HCT116 (cell line): ENCODE measurements around the gene RALGPS1. TPM values are rescaled to one million over a fixed set of nuclear protein-coding genes. Genes with fewer than 3 reads are reported as not detected.

Experiments
- ATAC-seq: fragments of 200-7000 bp; cut with Tn5 transposase; 2 replicates; pipeline ENCODE4 v1.9.1; 2020; ENCODE audit warnings: mild to moderate bottlenecking, moderate library complexity
- BruUV-seq: library from RNA; stranded (reverse); fragments of 400-500 nt; replicated peaks from 2 replicates; lab custom pipeline; 2021; lab: Mats Ljungman, UMichigan
- CTCF ChIA-PET: fragments of 300-600 bp; sonication (Branson Sonifier 250); formaldehyde crosslinking; loops from one replicate; lab custom pipeline; 2021; ENCODE audit warnings: antibody characterized with exemption; lab: Charles Lee
- POLR2A ChIA-PET: fragments of 300-600, 350-600 bp; sonication (Branson Sonifier 250); formaldehyde crosslinking; loops from one replicate; lab custom pipeline; 2021; ENCODE audit warnings: antibody characterized with exemption; lab: Charles Lee
- RAD21 ChIA-PET, 2 experiments: fragments of 300-600 bp; sonication (Branson Sonifier 250); formaldehyde crosslinking; loops; one replicate each; lab custom pipeline; 2023; ENCODE audit warnings: low total read pairs in 2 of 2; ENCODE audit not compliant: uncharacterized antibody in 2 of 2, unreplicated experiment in 2 of 2, low non-redundant PET in 1 of 2; lab: Charles Lee
- DNase-seq: peaks from one replicate; pipeline ENCODE4 v3.0.0-alpha.2; 2010; ENCODE audit warnings: low read depth, low spot score
- H2AFZ ChIP-seq: fragments of 200-600 bp; shearing (Covaris generic), sonication (generic); 2 replicates; pipeline ENCODE4 v1.6.1; 2017; ENCODE audit warnings: low read depth, mixed run types, mixed read lengths, antibody characterized with exemption, low read length; ENCODE audit not compliant: poor library complexity, severe bottlenecking
- H3K27ac ChIP-seq: 2 replicates; pipeline ENCODE4 v1.5.1; 2012; ENCODE audit warnings: low read depth, low read length
- H3K27me3 ChIP-seq: fragments of 200-600 bp; sonication (generic); 2 replicates; pipeline ENCODE4 v1.6.1; 2016; ENCODE audit warnings: mixed run types, low read length, mixed read lengths; ENCODE audit not compliant: insufficient read depth
- H3K36me3 ChIP-seq, 2 experiments: fragments of 200-500 bp in 1 of 2; fragments of 200-600 bp in 1 of 2; sonication (Bioruptor generic) in 1 of 2; sonication (generic) in 1 of 2; 2 replicates each; pipeline versions ENCODE4 v1.5.1 to v1.6.1; 2014 to 2016; ENCODE audit warnings: low read length in 2 of 2, inconsistent platforms in 1 of 2, mixed read lengths in 1 of 2, mixed run types in 1 of 2; ENCODE audit not compliant: insufficient read depth in 2 of 2, control insufficient read depth in 1 of 2
- H3K4me1 ChIP-seq, 2 experiments: fragments of 200-600 bp in 1 of 2; sonication (generic) in 1 of 2; 2 replicates each; pipeline versions ENCODE4 v1.5.1 to v1.6.1; 2012 to 2017; ENCODE audit warnings: low read length in 2 of 2, inconsistent platforms in 1 of 2, mild to moderate bottlenecking in 1 of 2, mixed read lengths in 1 of 2, mixed run types in 1 of 2, moderate library complexity in 1 of 2; ENCODE audit not compliant: insufficient read depth in 2 of 2, control insufficient read depth in 1 of 2
- H3K4me2 ChIP-seq: fragments of 200-600 bp; sonication (generic); 2 replicates; pipeline ENCODE4 v1.6.1; 2017; ENCODE audit warnings: mixed run types, low read length, mixed read lengths
- H3K4me3 ChIP-seq, 2 experiments: fragments of 200-600 bp in 1 of 2; sonication (generic) in 1 of 2; replicated peaks in 1 of 2; 2 replicates each; pipeline ENCODE4 v1.5.1; 2011 to 2016; ENCODE audit warnings: low read length in 2 of 2, control low read depth in 1 of 2, low read depth in 1 of 2, mild to moderate bottlenecking in 1 of 2, mixed read lengths in 1 of 2, mixed run types in 1 of 2
- H3K79me2 ChIP-seq: fragments of 200-600 bp; sonication (generic); 2 replicates; pipeline ENCODE4 v1.6.1; 2017; ENCODE audit warnings: mild to moderate bottlenecking, mixed run types, low read length, moderate library complexity, mixed read lengths; ENCODE audit not compliant: insufficient read depth
- H3K9ac ChIP-seq: fragments of 200-600 bp; sonication (generic); 2 replicates; pipeline ENCODE4 v1.6.1; 2016; ENCODE audit warnings: low read length, mixed read lengths
- H3K9me2 ChIP-seq: fragments of 200-600 bp; sonication (generic), shearing (Covaris generic); 2 replicates; pipeline ENCODE4 v1.6.1; 2017; ENCODE audit warnings: mixed run types, mild to moderate bottlenecking, moderate library complexity; ENCODE audit not compliant: insufficient read depth
- H3K9me3 ChIP-seq, 2 experiments: fragments of 200-500 bp in 1 of 2; fragments of 200-600 bp in 1 of 2; sonication (Bioruptor generic) in 1 of 2; sonication (generic) in 1 of 2; 2 replicates each; pipeline ENCODE4 v1.6.1; 2014 to 2017; ENCODE audit warnings: low read length in 2 of 2, mixed read lengths in 2 of 2, inconsistent platforms in 1 of 2, low read depth in 1 of 2, mild to moderate bottlenecking in 1 of 2, mixed run types in 1 of 2, moderate library complexity in 1 of 2; ENCODE audit not compliant: control insufficient read depth in 1 of 2, insufficient read depth in 1 of 2
- H4K20me1 ChIP-seq: fragments of 200-600 bp; sonication (generic), shearing (Covaris generic); 2 replicates; pipeline ENCODE4 v1.6.1; 2017; ENCODE audit warnings: mixed run types, mild to moderate bottlenecking, moderate library complexity; ENCODE audit not compliant: insufficient read depth
- ATF3 ChIP-seq: IDR thresholded peaks from 2 replicates; pipeline ENCODE4 v1.6.1; 2012
- CBX3 ChIP-seq: IDR thresholded peaks from 2 replicates; pipeline ENCODE4 v1.6.1; 2012; ENCODE audit warnings: low read depth
- CEBPB ChIP-seq: IDR thresholded peaks from 2 replicates; pipeline ENCODE4 v1.6.1; 2012; ENCODE audit warnings: low read depth
- EGR1 ChIP-seq: IDR thresholded peaks from 2 replicates; pipeline ENCODE4 v1.6.1; 2012; ENCODE audit warnings: low read depth
- ELF1 ChIP-seq: IDR thresholded peaks from 2 replicates; pipeline ENCODE4 v1.6.1; 2012; ENCODE audit warnings: low read depth, borderline replicate concordance
- EZH2 ChIP-seq: fragments of 200-600 bp; sonication (generic); IDR thresholded peaks from 2 replicates; pipeline ENCODE4 v1.6.1; 2017; ENCODE audit warnings: antibody characterized with exemption, mixed run types
- EZH2phosphoT487 ChIP-seq: fragments of 200-600 bp; IDR thresholded peaks from 2 replicates; pipeline ENCODE4 v1.6.1; 2018; ENCODE audit warnings: antibody characterized with exemption, borderline replicate concordance
- FOSL1 ChIP-seq: IDR thresholded peaks from 2 replicates; pipeline ENCODE4 v1.6.1; 2012; ENCODE audit warnings: low read depth
- JUND ChIP-seq: IDR thresholded peaks from 2 replicates; pipeline ENCODE4 v1.6.1; 2012
- POLR2A ChIP-seq: IDR thresholded peaks from 2 replicates; pipeline ENCODE4 v1.7.0; 2011; ENCODE audit warnings: borderline replicate concordance; ENCODE audit not compliant: insufficient read depth, insufficient read length; ENCODE audit errors: extremely low read depth
- POLR2AphosphoS5 ChIP-seq: IDR thresholded peaks from 2 replicates; pipeline ENCODE4 v1.6.1; 2011; ENCODE audit warnings: mild to moderate bottlenecking, low read depth, low read length, moderate library complexity
- RAD21 ChIP-seq: IDR thresholded peaks from 2 replicates; pipeline ENCODE4 v1.6.1; 2012; ENCODE audit warnings: low read depth, mild to moderate bottlenecking
- SIN3A ChIP-seq: IDR thresholded peaks from 2 replicates; pipeline ENCODE4 v1.6.1; 2012; ENCODE audit warnings: low read depth
- SP1 ChIP-seq: IDR thresholded peaks from 2 replicates; pipeline ENCODE4 v1.6.1; 2012; ENCODE audit warnings: low read depth
- SRF ChIP-seq: IDR thresholded peaks from 2 replicates; pipeline ENCODE4 v1.6.1; 2012; ENCODE audit warnings: low read depth
- TCF7L2 ChIP-seq: IDR thresholded peaks from 2 replicates; pipeline ENCODE4 v1.7.0; 2011; ENCODE audit warnings: borderline replicate concordance, inconsistent platforms; ENCODE audit not compliant: insufficient read depth, insufficient read length; ENCODE audit errors: extremely low read depth
- YY1 ChIP-seq: IDR thresholded peaks from 2 replicates; pipeline ENCODE4 v1.6.1; 2011; ENCODE audit warnings: low read length, low read depth, moderate library complexity, mild to moderate bottlenecking; ENCODE audit not compliant: insufficient replicate concordance; ENCODE audit errors: extremely low read depth
- ZNF274 ChIP-seq: fragments of 200-500 bp; sonication (Bioruptor generic); IDR thresholded peaks from 2 replicates; pipeline ENCODE4 v1.6.1; 2014; ENCODE audit warnings: mild to moderate bottlenecking, low read depth, low read length, inconsistent platforms
- intact Hi-C: fragments of 100-400 bp; cut with micrococcal nuclease; formaldehyde crosslinking; loops from 2 replicates; pipeline ENCODE4 v1.10.0; 2022
- total RNA-seq: library from RNA; stranded (reverse); gene quantifications from one replicate; pipeline ENCODE4 v1.2.1, GENCODE V29; 2021; ENCODE audit not compliant: unreplicated experiment
- TF ChIP-seq, protein P1 (sequence below): IDR thresholded peaks from 2 replicates; pipeline ENCODE4 v1.6.1; 2011; ENCODE audit warnings: mild to moderate bottlenecking, low read length, moderate library complexity; ENCODE audit not compliant: insufficient replicate concordance; ENCODE audit errors: extremely low read depth
- TF ChIP-seq, protein P2 (sequence below), 3 experiments: fragments of 200-600 bp in 1 of 3; sonication (generic) in 1 of 3; IDR thresholded peaks in 2 of 3; conservative IDR thresholded peaks in 1 of 3; 2 replicates each; pipeline ENCODE4 v1.5.1; 2012 to 2017; ENCODE audit warnings: low read depth in 2 of 3, low read length in 2 of 3, antibody characterized with exemption in 1 of 3, borderline replicate concordance in 1 of 3, control low read depth in 1 of 3, mild to moderate bottlenecking in 1 of 3, mixed read lengths in 1 of 3, mixed run types in 1 of 3, moderate library complexity in 1 of 3; ENCODE audit not compliant: insufficient read depth in 1 of 3

Gene RALGPS1
- total RNA-seq, 1 experiment from 2014 or later = 7.6 TPM

GRCh38 chr9:127176631-127177030, 262.0 kb downstream of the RALGPS1 start:
- Histone ChIP-seq H2AFZ (no peak overlapping the region), H3K79me2 (no peaks in the 10 kb centered on the region), H3K27ac (no peak overlapping the region), H3K36me3 (no peaks in the 10 kb centered on the region), H3K27me3 (no peaks in the 10 kb centered on the region), H3K9me3 (no peaks in the 10 kb centered on the region), H3K4me1 (no peaks in the 10 kb centered on the region), H3K9ac (no peak overlapping the region), H3K9me2 (no peaks in the 10 kb centered on the region), H3K4me2 (no peak overlapping the region), H3K4me3 (no peak overlapping the region), H4K20me1 (no peaks in the 10 kb centered on the region)
- no TSS peak for BruUV-seq
- RAD21 ChIA-PET = no interaction called here
- POLR2A ChIA-PET = no interaction called here
- CTCF ChIA-PET = no interaction called here
- intact Hi-C loops = no loop called here
- no peak for TF ChIP-seq EZH2phosphoT487
- TF ChIP-seq, protein P1, sequence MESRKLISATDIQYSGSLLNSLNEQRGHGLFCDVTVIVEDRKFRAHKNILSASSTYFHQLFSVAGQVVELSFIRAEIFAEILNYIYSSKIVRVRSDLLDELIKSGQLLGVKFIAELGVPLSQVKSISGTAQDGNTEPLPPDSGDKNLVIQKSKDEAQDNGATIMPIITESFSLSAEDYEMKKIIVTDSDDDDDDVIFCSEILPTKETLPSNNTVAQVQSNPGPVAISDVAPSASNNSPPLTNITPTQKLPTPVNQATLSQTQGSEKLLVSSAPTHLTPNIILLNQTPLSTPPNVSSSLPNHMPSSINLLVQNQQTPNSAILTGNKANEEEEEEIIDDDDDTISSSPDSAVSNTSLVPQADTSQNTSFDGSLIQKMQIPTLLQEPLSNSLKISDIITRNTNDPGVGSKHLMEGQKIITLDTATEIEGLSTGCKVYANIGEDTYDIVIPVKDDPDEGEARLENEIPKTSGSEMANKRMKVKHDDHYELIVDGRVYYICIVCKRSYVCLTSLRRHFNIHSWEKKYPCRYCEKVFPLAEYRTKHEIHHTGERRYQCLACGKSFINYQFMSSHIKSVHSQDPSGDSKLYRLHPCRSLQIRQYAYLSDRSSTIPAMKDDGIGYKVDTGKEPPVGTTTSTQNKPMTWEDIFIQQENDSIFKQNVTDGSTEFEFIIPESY = no peak
- no peak for TF ChIP-seq CBX3
- TF ChIP-seq FOSL1 = no peak
- no peak for TF ChIP-seq SP1
- no peak for TF ChIP-seq JUND
- TF ChIP-seq SRF = no peak
- TF ChIP-seq RAD21 = no peak
- TF ChIP-seq, protein P2, sequence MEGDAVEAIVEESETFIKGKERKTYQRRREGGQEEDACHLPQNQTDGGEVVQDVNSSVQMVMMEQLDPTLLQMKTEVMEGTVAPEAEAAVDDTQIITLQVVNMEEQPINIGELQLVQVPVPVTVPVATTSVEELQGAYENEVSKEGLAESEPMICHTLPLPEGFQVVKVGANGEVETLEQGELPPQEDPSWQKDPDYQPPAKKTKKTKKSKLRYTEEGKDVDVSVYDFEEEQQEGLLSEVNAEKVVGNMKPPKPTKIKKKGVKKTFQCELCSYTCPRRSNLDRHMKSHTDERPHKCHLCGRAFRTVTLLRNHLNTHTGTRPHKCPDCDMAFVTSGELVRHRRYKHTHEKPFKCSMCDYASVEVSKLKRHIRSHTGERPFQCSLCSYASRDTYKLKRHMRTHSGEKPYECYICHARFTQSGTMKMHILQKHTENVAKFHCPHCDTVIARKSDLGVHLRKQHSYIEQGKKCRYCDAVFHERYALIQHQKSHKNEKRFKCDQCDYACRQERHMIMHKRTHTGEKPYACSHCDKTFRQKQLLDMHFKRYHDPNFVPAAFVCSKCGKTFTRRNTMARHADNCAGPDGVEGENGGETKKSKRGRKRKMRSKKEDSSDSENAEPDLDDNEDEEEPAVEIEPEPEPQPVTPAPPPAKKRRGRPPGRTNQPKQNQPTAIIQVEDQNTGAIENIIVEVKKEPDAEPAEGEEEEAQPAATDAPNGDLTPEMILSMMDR (IDR thresholded peaks at IDR 0.05 in 2 of 3, conservative IDR thresholded peaks at IDR 0.05 in 1 of 3; ENCODE audit: borderline replicate concordance in 1 of 3, insufficient read depth in 1 of 3, low read depth in 2 of 3, low read length in 2 of 3) = no peak
- no peak for TF ChIP-seq POLR2AphosphoS5
- TF ChIP-seq EGR1 = no peak
- TF ChIP-seq EZH2 = no peak
- no peak for TF ChIP-seq CEBPB
- no peak for TF ChIP-seq TCF7L2
- TF ChIP-seq POLR2A = no peak
- TF ChIP-seq ELF1 = no peak
- TF ChIP-seq ZNF274 = no peak
- TF ChIP-seq YY1 = no peak
- no peak for TF ChIP-seq SIN3A
- no peak for TF ChIP-seq ATF3
- no peak for ATAC-seq
- DNase-seq = no peak
